Esophagus squamous epithelium (tissue), 4 donors: Measurements from ENCODE around the gene CENPN.
A peak's percentile ranks its signal among the peaks of the same experiment; 100 is the strongest.

Experiments
- CTCF ChIP-seq, 6 experiments: fragments of 450-650 bp in 4 of 6; fragments of 200-600 bp in 2 of 6; sonication (generic) in 2 of 6; IDR thresholded peaks; one replicate each; pipeline ENCODE4 v1.5.1; 2016 to 2019; ENCODE audit warnings: antibody characterized with exemption in 6 of 6, mild to moderate bottlenecking in 4 of 6, moderate library complexity in 4 of 6
- POLR2A ChIP-seq, 4 donors: fragments of 450-650 bp; IDR thresholded peaks; one replicate each; pipeline ENCODE4 v1.6.1; 2017; ENCODE audit warnings: antibody characterized with exemption in 4 of 4, mild to moderate bottlenecking in 4 of 4, moderate library complexity in 3 of 4

- no peak for TF ChIP-seq POLR2A (IDR thresholded peaks at IDR 0.05)
- peak in 5 of 6 experiments; percentile 39 to 74 (median 69) for TF ChIP-seq CTCF (IDR thresholded peaks at IDR 0.05)
Measured at GRCh38 chr16:81004646-81005353, 2.2 kb upstream of the CENPN start.
